HepG2 (cell line): ENCODE measurements around the gene SLC39A1. TPM values are rescaled to one million over a fixed set of nuclear protein-coding genes. Genes with fewer than 3 reads are reported as not detected.

Experiments used
- HIVEP1 ChIP-seq: sonication (generic); formaldehyde crosslinking; IDR thresholded peaks from 2 replicates; pipeline ENCODE4 v1.4.0; 2020; ENCODE audit warnings: mild to moderate bottlenecking, missing genetic modification reagents
- HOXA3 ChIP-seq: sonication (generic); formaldehyde crosslinking; IDR thresholded peaks from 2 replicates; pipeline ENCODE4 v1.5.0; 2020; ENCODE audit warnings: missing genetic modification reagents
- IKZF1 ChIP-seq: fragments of 450-650 bp; IDR thresholded peaks from 2 replicates; pipeline ENCODE4 v1.7.1; 2016
- ONECUT2 ChIP-seq: sonication (generic); formaldehyde crosslinking; IDR thresholded peaks from 2 replicates; pipeline ENCODE4 v1.4.0; 2020; ENCODE audit warnings: missing genetic modification reagents
- PHF5A ChIP-seq: IDR thresholded peaks from one replicate; pipeline ENCODE4 v1.6.1; 2018; ENCODE audit warnings: low read depth, missing genetic modification reagents; ENCODE audit not compliant: unreplicated experiment
- RERE ChIP-seq: IDR thresholded peaks from 2 replicates; pipeline ENCODE4 v1.6.1; 2016; ENCODE audit warnings: low read depth, missing genetic modification reagents, missing compliant biosample characterization
- TBX2 ChIP-seq: sonication (generic); formaldehyde crosslinking; IDR thresholded peaks from 2 replicates; pipeline ENCODE4 v1.5.0; 2020; ENCODE audit warnings: missing genetic modification reagents, mild to moderate bottlenecking, borderline replicate concordance
- ZBTB38 ChIP-seq: sonication (generic); formaldehyde crosslinking; IDR thresholded peaks from 2 replicates; pipeline ENCODE4 v1.5.1; 2020; ENCODE audit warnings: mild to moderate bottlenecking, missing genetic modification reagents
- ZFP37 ChIP-seq: sonication (generic); formaldehyde crosslinking; IDR thresholded peaks from 2 replicates; pipeline ENCODE4 v1.4.0; 2020; ENCODE audit warnings: missing genetic modification reagents, borderline replicate concordance
- ZNF101 ChIP-seq: sonication (generic); formaldehyde crosslinking; IDR thresholded peaks from 2 replicates; pipeline ENCODE4 v1.4.0; 2020; ENCODE audit warnings: mild to moderate bottlenecking, low read depth, missing genetic modification reagents, borderline replicate concordance
- ZNF121 ChIP-seq: sonication (generic); formaldehyde crosslinking; IDR thresholded peaks from 2 replicates; pipeline ENCODE4 v1.5.0; 2020; ENCODE audit warnings: mild to moderate bottlenecking, missing genetic modification reagents
- ZNF280D ChIP-seq: sonication (generic); formaldehyde crosslinking; IDR thresholded peaks from 2 replicates; pipeline ENCODE4 v1.5.1; 2020; ENCODE audit warnings: mild to moderate bottlenecking, missing genetic modification reagents
- ZNF3 ChIP-seq: IDR thresholded peaks from 2 replicates; pipeline ENCODE4 v1.7.0; 2017; ENCODE audit warnings: inconsistent platforms
- ZNF674 ChIP-seq: sonication (generic); formaldehyde crosslinking; IDR thresholded peaks from 2 replicates; pipeline ENCODE4 v1.5.0; 2020; ENCODE audit warnings: low read depth, mild to moderate bottlenecking, missing genetic modification reagents
- ZNF790 ChIP-seq: sonication (generic); formaldehyde crosslinking; IDR thresholded peaks from 2 replicates; pipeline ENCODE4 v1.8.0; 2022; ENCODE audit warnings: missing genetic modification reagents, mild to moderate bottlenecking, borderline replicate concordance
- ZSCAN21 ChIP-seq: sonication (generic); formaldehyde crosslinking; IDR thresholded peaks from 2 replicates; pipeline ENCODE4 v1.8.0; 2022; ENCODE audit warnings: mild to moderate bottlenecking, missing genetic modification reagents, moderate library complexity, borderline replicate concordance
- polyA plus RNA-seq, 8 experiments: library from polyadenylated mRNA; depleted of rRNA in 3 of 8; stranded (reverse) in 7 of 8; unstranded in 1 of 8; fragments of >200 nt; fragmentation: Illumina TruSeq in 4 of 8; extraction: Trizol in 4 of 8; gene quantifications; 2 replicates each; pipeline versions ENCODE4 v1.2.1 to v1.2.3, GENCODE V29; 2011 to 2016; ENCODE audit warnings: low read depth in 4 of 8, missing spikeins in 1 of 8, mixed read lengths in 1 of 8; ENCODE audit not compliant: insufficient read depth in 1 of 8
- total RNA-seq, 5 experiments: library from RNA; depleted of rRNA; stranded (reverse); fragments of >200 nt; fragmentation: Illumina TruSeq; extraction: Trizol; gene quantifications; 2 replicates each; pipeline ENCODE4 v1.2.3, GENCODE V29; 2016; ENCODE audit warnings: low read depth in 1 of 5
- TF ChIP-seq, protein P1 (sequence below): sonication (generic); formaldehyde crosslinking; IDR thresholded peaks from 2 replicates; pipeline ENCODE4 v1.4.0; 2020; ENCODE audit warnings: missing genetic modification reagents, borderline replicate concordance

Gene SLC39A1
- total and polyA plus RNA-seq, 2 of the 13 experiments (the other 11 are each of a cell fraction or from before 2014, with no cell fraction given), result 71.2 to 78.4 TPM

DNA sequence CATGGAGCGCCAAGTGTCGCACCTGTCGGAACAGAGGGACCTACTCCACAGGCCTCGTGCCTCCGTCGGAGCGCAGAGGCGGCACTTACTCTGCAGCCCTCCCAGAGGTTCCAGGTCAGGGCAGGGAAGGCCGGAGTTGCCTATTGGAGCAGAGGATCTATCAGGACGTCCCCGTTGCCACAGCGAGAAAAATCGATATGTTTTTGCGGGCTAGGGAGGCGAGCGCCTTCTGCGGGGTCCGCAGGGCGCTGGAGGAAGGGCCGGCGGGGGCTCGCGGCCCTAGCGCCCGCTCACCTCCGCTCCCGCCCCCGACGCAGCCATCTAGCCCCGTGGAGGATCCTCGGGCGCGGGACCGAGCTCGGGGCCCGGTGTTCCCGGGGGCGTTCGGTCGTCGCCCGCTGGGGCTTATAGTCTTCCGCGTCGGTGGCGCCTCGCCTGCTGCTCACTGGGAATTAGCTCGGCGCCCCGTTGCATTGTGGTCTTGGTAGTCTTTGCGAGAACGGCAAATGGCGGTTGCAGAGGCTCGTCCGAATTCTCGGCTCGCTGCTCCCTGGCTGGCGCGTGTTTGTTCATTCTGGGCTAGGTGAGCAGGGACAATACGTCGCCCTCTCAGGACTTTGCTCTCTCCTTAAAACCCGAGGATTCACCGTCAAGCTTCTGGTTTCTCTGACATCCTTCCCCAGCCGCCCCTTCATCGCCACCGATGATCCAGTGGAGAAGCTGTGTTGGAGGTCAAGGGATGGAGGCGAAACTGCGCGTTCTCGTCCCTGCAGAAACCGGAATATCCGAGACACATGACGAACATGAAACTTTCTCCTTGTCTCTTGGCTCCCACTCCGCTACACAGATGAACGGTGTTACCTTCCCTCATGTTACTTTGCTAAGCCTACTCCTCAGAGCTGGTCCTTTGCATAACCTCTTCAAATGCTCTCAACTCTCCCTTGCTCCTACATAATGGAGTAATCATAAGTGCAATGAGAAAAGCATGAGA lies 14.2 kb upstream of the SLC39A1 start, which contains the start of gene JTB (continued):
- TF ChIP-seq, protein P1, sequence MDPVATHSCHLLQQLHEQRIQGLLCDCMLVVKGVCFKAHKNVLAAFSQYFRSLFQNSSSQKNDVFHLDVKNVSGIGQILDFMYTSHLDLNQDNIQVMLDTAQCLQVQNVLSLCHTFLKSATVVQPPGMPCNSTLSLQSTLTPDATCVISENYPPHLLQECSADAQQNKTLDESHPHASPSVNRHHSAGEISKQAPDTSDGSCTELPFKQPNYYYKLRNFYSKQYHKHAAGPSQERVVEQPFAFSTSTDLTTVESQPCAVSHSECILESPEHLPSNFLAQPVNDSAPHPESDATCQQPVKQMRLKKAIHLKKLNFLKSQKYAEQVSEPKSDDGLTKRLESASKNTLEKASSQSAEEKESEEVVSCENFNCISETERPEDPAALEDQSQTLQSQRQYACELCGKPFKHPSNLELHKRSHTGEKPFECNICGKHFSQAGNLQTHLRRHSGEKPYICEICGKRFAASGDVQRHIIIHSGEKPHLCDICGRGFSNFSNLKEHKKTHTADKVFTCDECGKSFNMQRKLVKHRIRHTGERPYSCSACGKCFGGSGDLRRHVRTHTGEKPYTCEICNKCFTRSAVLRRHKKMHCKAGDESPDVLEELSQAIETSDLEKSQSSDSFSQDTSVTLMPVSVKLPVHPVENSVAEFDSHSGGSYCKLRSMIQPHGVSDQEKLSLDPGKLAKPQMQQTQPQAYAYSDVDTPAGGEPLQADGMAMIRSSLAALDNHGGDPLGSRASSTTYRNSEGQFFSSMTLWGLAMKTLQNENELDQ (CRISPR knock-in tag), result no peak
- peak; percentile 59 for TF ChIP-seq HOXA3 (CRISPR knock-in tag)
- 0 out of 2 replicates have a peak, but pooled peaks have one; percentile 25 for TF ChIP-seq ZNF790 (CRISPR knock-in tag)
- TF ChIP-seq RERE, result no peak
- no peak for TF ChIP-seq PHF5A (CRISPR knock-in tag)
- no peak for TF ChIP-seq ZNF121 (CRISPR knock-in tag)
- no peak; the same call in 1 of the 2 replicates for TF ChIP-seq ZSCAN21 (CRISPR knock-in tag)
- TF ChIP-seq ZNF280D (CRISPR knock-in tag), result peak; percentile 63; the same call in 1 of the 2 replicates
- TF ChIP-seq IKZF1, result no peak
- TF ChIP-seq HIVEP1 (CRISPR knock-in tag), result peak; percentile 72
- no peak for TF ChIP-seq ZNF3 (CRISPR knock-in tag)
- 0 out of 2 replicates have a peak, but pooled peaks have one; percentile 26 for TF ChIP-seq ZNF101 (CRISPR knock-in tag)
- no peak for TF ChIP-seq ZNF674 (CRISPR knock-in tag)
- TF ChIP-seq ZBTB38 (CRISPR knock-in tag), result peak; percentile 58; the same call in 1 of the 2 replicates
- peak; percentile 60; the same call in 1 of the 2 replicates for TF ChIP-seq TBX2 (CRISPR knock-in tag)
- TF ChIP-seq ONECUT2 (CRISPR knock-in tag), result peak; percentile 99
- peak; percentile 1; the same call in 1 of the 2 replicates for TF ChIP-seq ZFP37 (CRISPR knock-in tag)
